Measurements from ENCODE around the gene ANKS6.

The ANKS6 gene

GRCh38 chr9:98743818-98744611, 52.3 kb downstream of the ANKS6 start:
- Mint-ChIP-seq H3K27ac (no peak overlapping the region), H3K36me3 (peaks cover 27% of the 10 kb centered on the region), H3K27me3 (no peaks in the 10 kb centered on the region), H3K9me3 (no peaks in the 10 kb centered on the region), H3K4me3 (no peak overlapping the region), H3K4me1 (no peaks in the 10 kb centered on the region)

DNA sequence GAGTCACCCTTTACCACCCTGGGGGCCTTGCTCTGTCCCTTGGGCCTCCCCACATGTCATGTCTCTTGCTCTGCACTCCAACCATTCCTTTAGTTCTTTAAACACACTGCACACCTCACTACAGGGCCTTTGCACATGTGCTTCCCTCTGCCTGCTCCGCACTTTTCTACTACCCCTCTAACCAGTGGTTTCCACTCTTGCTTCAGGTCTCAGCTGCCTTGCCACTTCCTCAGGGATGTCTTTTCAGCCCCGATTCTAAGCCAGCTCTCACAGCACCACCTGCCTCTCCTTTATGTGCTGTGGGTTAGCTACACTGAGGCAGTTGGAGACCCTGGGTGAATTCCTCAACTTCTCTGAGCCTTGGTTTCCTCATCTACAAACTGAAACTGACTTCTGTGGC, 53.0 kb downstream of the ANKS6 start:
- peaks cover 25% of the 10 kb centered on the region for H3K36me3 Mint-ChIP-seq
- no peak overlapping the region for H3K27ac Mint-ChIP-seq
- H3K4me3 Mint-ChIP-seq, result no peak overlapping the region
- H3K9me3 Mint-ChIP-seq, result no peaks in the 10 kb centered on the region
- no peaks in the 10 kb centered on the region for H3K27me3 Mint-ChIP-seq
- H3K4me1 Mint-ChIP-seq, result no peaks in the 10 kb centered on the region

DNA sequence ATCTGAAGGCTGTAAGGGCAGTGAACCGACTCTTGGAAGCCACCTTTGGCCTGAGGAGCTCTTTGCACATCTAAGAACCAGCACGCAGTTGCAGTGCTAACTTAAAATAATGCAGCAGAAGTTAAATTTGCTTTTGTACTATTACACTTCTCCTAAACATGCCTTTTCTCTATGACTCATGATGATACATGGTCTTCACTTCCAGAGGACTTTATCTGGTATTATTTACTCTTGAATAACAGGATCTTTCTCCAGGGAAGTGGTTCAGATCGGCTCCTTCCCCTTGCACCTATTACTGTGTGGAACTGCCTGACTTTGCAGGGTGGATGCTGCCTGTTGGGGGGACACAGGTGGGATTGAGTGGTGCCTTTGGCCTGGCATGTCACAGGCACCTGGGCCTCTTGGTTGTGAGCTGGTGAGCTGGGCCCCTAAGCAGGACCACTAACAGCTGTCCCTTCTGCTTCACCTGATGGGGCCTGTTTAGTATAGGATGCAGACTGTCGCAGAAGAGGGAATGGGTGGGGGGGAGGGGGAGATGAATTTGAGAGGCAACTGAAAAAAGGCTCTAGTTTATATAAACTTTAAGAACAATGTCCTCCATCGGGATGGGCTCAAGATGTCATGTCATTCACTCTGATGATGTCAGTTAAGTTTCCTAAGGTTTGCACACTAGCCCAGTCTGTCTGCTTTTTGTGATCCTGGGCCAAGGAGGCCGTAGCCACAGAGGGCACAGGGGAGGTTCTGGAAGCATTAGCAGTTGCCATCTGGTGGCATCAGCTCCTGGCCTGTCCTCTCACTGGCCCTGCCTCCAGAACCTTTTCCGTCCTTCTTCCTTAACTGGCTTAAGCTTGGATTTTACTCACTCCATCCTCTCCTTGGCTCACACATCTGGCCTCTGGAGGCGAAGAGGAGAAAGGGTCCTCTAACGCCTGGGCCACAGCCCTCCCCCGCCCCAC, 53.8 kb downstream of the ANKS6 start:
- Mint-ChIP-seq H3K27ac (peak overlapping the region; percentile 8), H3K4me1 (no peaks in the 10 kb centered on the region), H3K9me3 (no peaks in the 10 kb centered on the region), H3K27me3 (no peaks in the 10 kb centered on the region), H3K4me3 (no peak overlapping the region), H3K36me3 (peaks cover 29% of the 10 kb centered on the region)

- H3K36me3 Mint-ChIP-seq, result peaks cover 29% of the 10 kb centered on the region
- no peaks in the 10 kb centered on the region for H3K27me3 Mint-ChIP-seq
- H3K4me3 Mint-ChIP-seq, result no peak overlapping the region
- H3K4me1 Mint-ChIP-seq, result no peaks in the 10 kb centered on the region
- H3K9me3 Mint-ChIP-seq, result no peaks in the 10 kb centered on the region
- no peak overlapping the region for H3K27ac Mint-ChIP-seq
Observed at GRCh38 chr9:98740226-98740881, 56.0 kb downstream of the ANKS6 start.

DNA sequence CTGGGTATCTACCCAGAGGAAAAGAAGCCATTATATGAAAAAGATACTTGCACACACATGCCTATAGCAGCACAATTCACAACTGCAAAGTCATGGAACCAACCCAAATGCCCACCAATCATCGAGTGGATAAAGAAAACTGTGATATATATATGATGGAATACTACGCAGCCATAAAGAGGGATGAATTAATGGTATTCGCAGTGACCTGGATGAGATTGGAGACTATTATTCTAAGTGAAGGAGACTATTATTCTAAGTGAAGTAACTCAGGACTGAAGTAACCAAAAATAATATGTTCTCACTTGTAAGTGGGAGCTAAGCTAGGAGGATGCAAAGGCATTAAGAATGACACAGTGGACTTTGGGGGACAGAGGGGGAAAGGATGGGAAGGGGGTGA, 57.6 kb downstream of the ANKS6 start:
- no peaks in the 10 kb centered on the region for H3K9me3 Mint-ChIP-seq
- H3K27ac Mint-ChIP-seq, result no peak overlapping the region
- no peak overlapping the region for H3K4me3 Mint-ChIP-seq
- H3K27me3 Mint-ChIP-seq, result no peaks in the 10 kb centered on the region
- no peaks in the 10 kb centered on the region for H3K4me1 Mint-ChIP-seq
- peaks cover 24% of the 10 kb centered on the region for H3K36me3 Mint-ChIP-seq

DNA sequence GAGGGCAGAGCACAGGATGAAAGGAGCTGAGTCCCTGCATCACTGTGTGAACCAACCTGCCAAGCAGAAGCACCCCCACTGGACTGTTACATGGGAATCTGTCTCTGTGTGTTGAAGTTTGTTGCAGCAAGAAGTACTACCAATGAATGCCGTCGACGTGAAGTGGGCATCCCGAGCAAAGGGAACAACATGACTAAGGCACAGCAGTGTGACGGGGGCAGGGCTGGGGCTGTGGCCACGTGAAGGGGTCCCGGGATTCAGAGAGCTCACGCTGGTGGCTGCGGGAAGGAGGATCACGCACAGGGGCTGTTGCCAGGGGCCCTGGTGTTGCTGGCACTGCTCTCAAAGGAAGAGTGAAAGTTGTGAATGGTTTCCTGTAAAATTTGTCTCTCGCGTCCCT, 60.1 kb downstream of the ANKS6 start:
- H3K9me3 Mint-ChIP-seq, result no peaks in the 10 kb centered on the region
- no peak overlapping the region for H3K4me3 Mint-ChIP-seq
- no peaks in the 10 kb centered on the region for H3K4me1 Mint-ChIP-seq
- no peak overlapping the region for H3K27ac Mint-ChIP-seq
- H3K36me3 Mint-ChIP-seq, result peaks cover 23% of the 10 kb centered on the region
- no peaks in the 10 kb centered on the region for H3K27me3 Mint-ChIP-seq

GRCh38 chr9:98732801-98733200, 63.6 kb downstream of the ANKS6 start:
- H3K36me3 Mint-ChIP-seq, result peaks cover 6% of the 10 kb centered on the region
- no peaks in the 10 kb centered on the region for H3K9me3 Mint-ChIP-seq
- no peaks in the 10 kb centered on the region for H3K27me3 Mint-ChIP-seq
- no peak overlapping the region for H3K4me3 Mint-ChIP-seq
- no peaks in the 10 kb centered on the region for H3K4me1 Mint-ChIP-seq
- H3K27ac Mint-ChIP-seq, result no peak overlapping the region

- Mint-ChIP-seq H3K36me3 (peaks cover 2% of the 10 kb centered on the region), H3K27me3 (no peaks in the 10 kb centered on the region), H3K4me3 (no peak overlapping the region), H3K27ac (no peak overlapping the region), H3K4me1 (no peaks in the 10 kb centered on the region), H3K9me3 (no peaks in the 10 kb centered on the region)
Observed at GRCh38 chr9:98732091-98732490, 64.3 kb downstream of the ANKS6 start.

DNA sequence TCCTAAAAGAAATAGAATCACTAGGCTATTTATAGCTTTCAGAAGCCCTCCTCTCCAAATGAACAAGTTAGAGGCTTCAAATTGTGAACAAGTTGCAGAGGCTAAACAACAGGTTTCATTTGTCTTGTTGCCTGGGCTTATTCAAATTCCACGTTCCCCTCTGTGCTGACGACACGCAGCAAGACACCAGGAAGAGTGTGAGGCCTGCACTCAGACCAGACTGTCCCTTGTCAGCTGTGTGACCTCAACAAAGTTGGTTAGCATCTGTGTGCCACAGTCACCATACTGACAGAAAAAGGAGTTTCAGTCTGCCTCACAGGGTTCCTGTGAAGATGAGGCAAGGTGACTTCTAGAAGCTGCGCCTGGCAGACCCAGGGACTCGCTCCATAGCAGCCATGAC, 65.5 kb downstream of the ANKS6 start:
- no peaks in the 10 kb centered on the region for H3K4me1 Mint-ChIP-seq
- H3K36me3 Mint-ChIP-seq, result no peaks in the 10 kb centered on the region
- peaks cover 2% of the 10 kb centered on the region for H3K27me3 Mint-ChIP-seq
- H3K4me3 Mint-ChIP-seq, result no peak overlapping the region
- no peak overlapping the region for H3K27ac Mint-ChIP-seq
- no peaks in the 10 kb centered on the region for H3K9me3 Mint-ChIP-seq

- Mint-ChIP-seq H3K27ac (no peak overlapping the region), H3K4me1 (no peaks in the 10 kb centered on the region), H3K4me3 (no peak overlapping the region), H3K27me3 (peaks cover 13% of the 10 kb centered on the region), H3K9me3 (peaks cover 5% of the 10 kb centered on the region), H3K36me3 (no peaks in the 10 kb centered on the region)
Observed at GRCh38 chr9:98728500-98728899, 67.9 kb downstream of the ANKS6 start.

GRCh38 chr9:98727428-98727827, 68.9 kb downstream of the ANKS6 start:
- Mint-ChIP-seq H3K36me3 (no peaks in the 10 kb centered on the region), H3K9me3 (peaks cover 5% of the 10 kb centered on the region)

DNA sequence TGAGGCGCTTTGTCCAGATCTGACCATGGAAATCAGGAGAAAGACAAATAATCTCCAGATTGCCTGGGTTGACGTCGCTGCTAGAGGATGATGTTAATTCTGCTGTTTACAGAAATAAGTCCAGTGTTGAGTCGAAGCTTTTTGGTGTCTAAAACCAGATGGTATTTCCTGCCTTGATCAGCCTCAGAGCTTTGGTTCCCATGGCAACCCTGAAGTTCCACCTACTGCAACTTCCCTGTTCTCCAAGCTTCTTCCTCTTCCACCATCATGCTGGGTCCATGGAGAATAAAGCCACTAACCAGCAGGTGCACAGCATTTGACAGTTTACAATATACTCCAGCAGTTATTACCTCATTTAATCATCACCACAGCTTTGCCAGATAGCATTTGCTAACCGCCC, 69.6 kb downstream of the ANKS6 start:
- Mint-ChIP-seq H3K36me3 (no peaks in the 10 kb centered on the region), H3K4me1 (no peaks in the 10 kb centered on the region), H3K27me3 (peaks cover 21% of the 10 kb centered on the region), H3K4me3 (no peak overlapping the region), H3K27ac (no peak overlapping the region), H3K9me3 (peaks cover 5% of the 10 kb centered on the region)

More at GRCh38 chr9:98727428-98727827, 68.9 kb downstream of the ANKS6 start:
- H3K4me1 Mint-ChIP-seq, result no peaks in the 10 kb centered on the region
- H3K4me3 Mint-ChIP-seq, result no peak overlapping the region
- H3K27ac Mint-ChIP-seq, result no peak overlapping the region
- peaks cover 21% of the 10 kb centered on the region for H3K27me3 Mint-ChIP-seq

- Mint-ChIP-seq H3K4me1 (no peaks in the 10 kb centered on the region), H3K4me3 (no peak overlapping the region), H3K27me3 (peaks cover 21% of the 10 kb centered on the region), H3K36me3 (no peaks in the 10 kb centered on the region), H3K27ac (no peak overlapping the region), H3K9me3 (peaks cover 5% of the 10 kb centered on the region)
Observed at GRCh38 chr9:98724810-98725530, 71.4 kb downstream of the ANKS6 start.

DNA sequence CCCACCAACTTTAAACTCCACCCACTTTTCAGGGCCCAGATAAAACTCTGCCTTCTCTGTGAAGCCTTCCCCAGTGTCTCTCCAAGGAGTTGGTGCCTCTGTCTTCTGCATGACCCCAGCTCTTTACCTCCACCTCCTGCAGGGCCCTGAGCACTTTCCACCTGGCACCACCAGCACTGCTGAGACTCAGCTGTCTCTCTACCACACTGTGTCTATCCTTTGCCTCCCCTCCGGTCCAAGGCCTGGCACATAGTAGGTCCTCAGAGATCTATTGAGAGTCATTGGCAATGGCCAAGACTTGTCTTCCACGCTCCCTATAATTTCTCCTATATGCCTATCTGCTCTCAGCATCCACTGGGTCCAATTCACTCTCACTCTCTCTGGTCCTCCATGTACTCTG, 74.7 kb downstream of the ANKS6 start:
- Mint-ChIP-seq H3K27me3 (peaks cover 23% of the 10 kb centered on the region), H3K27ac (no peak overlapping the region), H3K36me3 (no peaks in the 10 kb centered on the region), H3K9me3 (peaks cover 5% of the 10 kb centered on the region), H3K4me1 (no peaks in the 10 kb centered on the region), H3K4me3 (no peak overlapping the region)

DNA sequence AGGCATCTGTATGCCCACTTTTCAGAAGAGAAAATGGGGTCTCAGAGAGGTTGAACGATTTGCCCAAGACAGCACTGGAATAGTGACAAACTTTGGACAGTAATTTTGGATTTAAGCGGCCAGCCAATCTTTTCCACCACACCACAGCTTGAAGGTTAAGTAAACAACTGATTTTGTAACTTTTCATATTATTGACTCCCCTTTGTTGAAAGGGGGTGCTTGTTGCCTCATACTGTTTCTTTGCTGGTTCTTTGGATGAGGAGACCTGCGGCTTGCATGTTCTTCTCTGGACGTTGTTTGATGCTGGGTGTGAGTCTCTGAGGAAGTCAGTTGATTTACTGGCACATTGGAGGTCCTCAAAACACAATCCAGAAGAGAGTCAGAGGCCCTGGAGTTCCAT, 76.0 kb downstream of the ANKS6 start:
- Mint-ChIP-seq H3K27me3 (peaks cover 27% of the 10 kb centered on the region), H3K9me3 (peaks cover 5% of the 10 kb centered on the region), H3K4me1 (no peaks in the 10 kb centered on the region), H3K36me3 (no peaks in the 10 kb centered on the region), H3K27ac (no peak overlapping the region), H3K4me3 (no peak overlapping the region)
